EH (cell line): ENCODE data around the gene RELCH.
"Not testable (repeated sequence)": the region's sequence is repeated elsewhere in the genome, so short reads cannot be mapped to it uniquely, and the experiment has no call there.

Experiments
- DNase-seq: peaks from one replicate; pipeline ENCODE4 v3.0.0-alpha.2; 2015; ENCODE audit warnings: low read depth

Gene RELCH, protein sequence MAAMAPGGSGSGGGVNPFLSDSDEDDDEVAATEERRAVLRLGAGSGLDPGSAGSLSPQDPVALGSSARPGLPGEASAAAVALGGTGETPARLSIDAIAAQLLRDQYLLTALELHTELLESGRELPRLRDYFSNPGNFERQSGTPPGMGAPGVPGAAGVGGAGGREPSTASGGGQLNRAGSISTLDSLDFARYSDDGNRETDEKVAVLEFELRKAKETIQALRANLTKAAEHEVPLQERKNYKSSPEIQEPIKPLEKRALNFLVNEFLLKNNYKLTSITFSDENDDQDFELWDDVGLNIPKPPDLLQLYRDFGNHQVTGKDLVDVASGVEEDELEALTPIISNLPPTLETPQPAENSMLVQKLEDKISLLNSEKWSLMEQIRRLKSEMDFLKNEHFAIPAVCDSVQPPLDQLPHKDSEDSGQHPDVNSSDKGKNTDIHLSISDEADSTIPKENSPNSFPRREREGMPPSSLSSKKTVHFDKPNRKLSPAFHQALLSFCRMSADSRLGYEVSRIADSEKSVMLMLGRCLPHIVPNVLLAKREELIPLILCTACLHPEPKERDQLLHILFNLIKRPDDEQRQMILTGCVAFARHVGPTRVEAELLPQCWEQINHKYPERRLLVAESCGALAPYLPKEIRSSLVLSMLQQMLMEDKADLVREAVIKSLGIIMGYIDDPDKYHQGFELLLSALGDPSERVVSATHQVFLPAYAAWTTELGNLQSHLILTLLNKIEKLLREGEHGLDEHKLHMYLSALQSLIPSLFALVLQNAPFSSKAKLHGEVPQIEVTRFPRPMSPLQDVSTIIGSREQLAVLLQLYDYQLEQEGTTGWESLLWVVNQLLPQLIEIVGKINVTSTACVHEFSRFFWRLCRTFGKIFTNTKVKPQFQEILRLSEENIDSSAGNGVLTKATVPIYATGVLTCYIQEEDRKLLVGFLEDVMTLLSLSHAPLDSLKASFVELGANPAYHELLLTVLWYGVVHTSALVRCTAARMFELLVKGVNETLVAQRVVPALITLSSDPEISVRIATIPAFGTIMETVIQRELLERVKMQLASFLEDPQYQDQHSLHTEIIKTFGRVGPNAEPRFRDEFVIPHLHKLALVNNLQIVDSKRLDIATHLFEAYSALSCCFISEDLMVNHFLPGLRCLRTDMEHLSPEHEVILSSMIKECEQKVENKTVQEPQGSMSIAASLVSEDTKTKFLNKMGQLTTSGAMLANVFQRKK

DNA sequence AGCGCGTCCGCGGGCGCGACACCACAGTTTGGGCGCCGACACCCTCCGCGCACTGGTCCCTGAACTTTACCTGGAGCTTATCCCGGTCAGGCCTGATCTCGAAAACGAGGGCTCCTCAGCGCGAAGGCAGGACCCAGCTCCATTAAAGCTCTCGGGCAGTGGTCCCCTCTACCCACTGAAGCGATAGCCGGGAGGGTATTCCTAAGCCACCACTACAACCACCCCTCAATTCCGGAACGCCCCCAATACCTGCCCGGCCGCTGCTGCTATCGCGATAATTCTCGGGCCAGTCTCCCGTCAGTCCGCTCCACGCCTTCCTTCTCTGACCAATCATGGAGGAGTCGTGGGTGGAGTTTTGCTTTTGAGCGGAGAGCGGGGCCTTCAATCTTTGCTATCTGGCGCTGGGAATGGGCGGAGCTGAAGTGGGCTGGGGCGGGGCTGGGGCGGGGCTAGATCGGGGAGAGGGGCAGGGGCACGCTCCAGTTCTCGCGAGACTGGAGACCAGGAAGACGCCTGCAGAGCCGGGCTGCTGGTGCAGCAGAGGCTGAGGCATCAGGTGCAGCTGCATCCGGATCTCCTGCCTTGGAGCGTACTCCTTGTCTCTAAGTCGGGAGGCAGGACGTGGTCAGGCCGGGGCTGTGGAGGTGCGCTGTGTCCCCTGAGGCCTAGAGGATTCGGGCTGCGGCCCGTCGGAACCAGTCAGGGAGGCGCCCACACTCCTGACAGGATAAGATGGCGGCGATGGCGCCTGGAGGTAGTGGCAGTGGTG, at the start of gene RELCH, which contains the start of gene PIGN:
Gene RELCH, plus strand, starts transcription at position 482 of the 769 bp plus-strand sequence. Its CDS starts 251 bp downstream, at position 733.
Gene PIGN, minus strand, starts transcription at position 283 of the 769 bp plus-strand sequence. CDS start 25,703 bp downstream, outside the sequence.
- peak; percentile 99 for DNase-seq

DNA sequence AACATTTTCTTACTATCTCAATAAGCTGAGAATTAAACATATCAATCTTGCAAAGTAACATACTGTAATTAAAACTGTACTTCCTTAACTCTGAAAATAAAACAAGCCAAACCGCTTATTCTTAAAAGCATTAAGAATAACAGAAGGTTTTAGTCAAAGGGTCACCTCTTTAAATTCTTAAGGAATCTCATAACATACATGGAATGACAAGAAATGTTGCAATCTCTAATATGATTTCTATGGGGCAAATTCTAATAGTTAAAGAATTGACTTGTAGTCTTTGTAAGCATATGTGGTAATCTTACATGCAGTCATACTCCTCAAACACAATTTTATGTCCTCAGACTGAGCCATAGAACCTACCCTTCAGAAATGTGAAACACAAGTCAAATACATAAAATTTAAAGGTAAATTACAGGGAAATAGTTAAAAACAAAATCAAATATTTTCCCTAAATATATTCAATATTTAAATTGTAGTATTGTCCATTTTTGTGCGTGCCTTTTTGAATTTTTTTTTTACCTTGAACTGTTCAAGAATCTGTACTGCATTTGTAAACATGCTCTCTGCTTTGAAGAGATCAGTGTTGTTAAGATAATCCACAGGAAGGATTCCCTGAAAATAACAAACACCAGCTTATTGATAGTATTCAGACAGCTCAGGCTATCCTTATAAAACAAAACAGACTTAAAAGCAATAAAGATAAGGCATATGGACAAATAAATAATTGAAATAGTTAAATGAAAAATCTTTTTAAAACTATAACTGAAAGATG, 48.4 kb upstream of the RELCH start:
- no peak for DNase-seq

DNA sequence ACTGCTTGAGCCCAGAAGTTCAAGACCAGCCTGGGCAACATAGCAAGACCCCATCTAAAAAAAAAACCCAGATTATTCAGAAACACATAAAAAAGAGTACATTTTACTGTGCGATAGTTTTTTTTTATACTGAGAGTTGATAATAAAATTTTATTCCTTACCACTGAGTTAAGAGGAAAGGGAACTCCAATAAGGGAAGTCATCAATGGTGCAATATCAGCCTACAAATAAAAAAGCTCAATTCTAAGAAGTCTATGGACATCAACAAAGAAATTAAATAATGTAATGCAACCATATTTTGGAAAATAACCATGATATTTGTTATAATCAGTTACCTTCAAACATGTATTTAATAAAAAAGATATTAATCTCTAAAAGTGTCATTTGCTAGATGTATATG, 46.8 kb upstream of the RELCH start:
- DNase-seq: no peak

DNA sequence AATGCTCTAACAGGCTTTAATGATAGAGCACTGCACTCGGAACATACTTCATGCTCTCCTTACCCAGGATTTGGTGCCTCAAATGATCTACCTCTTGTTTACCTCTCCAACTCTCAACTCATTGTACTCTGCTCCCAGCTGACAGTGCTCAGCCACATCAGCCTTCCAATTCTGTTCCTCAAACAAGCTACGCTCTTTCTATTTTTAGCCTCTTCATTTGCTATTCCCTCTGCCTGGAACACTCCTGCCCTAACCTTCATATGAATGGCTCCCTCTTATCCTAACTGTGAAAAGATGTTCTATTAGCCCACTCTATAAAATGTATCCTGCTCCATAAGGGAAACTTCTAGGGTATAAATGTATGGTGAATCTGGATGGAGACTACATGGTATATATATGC, 42.7 kb upstream of the RELCH start:
- no peak for DNase-seq

DNA sequence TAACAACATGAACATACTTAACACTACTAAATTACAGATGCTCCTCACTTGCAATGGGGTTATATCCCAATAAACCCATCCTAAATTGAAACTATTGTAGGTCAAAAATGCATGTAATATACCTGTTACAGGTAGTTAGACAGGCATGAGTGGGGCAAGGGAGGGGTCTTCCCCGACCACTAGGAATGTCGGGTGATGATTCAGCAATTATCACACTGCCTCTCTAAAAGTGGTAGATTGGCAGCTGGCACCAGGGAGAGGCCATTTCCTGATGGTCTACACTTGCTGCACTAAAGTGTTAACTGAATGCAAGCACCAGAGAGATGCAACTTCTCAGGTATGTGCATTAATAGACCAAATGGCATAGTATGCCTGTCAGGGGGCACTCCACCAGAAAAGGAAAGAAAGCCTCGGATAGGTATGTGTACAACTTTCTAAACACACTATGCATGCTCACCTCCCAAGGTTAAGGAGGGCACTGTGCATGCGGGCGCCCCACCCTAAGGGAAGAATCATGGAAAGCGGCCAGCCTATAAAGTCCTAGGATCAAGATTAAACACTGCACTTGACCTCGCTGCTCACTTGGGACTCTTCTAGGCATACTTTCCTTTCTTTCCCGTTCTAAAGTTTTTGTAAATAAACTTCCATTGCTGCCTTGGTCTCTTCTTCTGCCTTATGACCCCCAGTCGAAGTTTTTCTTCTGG, 35.8 kb upstream of the RELCH start:
- DNase-seq: no peak

DNA sequence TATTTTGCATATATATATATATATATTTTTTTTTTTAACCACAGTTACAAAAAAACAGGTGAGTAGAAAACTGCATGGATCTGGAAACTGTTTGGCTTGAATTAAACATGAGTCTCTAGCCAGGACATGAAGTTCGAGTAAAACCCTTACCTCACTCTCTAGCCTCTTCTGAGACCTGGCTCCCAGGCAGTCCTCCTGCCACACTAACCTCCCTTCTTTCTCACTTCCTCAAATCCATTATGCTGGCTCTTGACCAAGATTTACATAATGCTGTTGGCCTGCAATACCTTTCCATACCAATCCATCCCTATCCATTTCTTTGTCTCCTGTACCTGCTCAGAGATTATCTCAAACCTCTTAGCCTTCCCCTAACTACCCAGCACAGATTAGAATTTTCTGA, 34.2 kb upstream of the RELCH start:
- no peak for DNase-seq

DNA sequence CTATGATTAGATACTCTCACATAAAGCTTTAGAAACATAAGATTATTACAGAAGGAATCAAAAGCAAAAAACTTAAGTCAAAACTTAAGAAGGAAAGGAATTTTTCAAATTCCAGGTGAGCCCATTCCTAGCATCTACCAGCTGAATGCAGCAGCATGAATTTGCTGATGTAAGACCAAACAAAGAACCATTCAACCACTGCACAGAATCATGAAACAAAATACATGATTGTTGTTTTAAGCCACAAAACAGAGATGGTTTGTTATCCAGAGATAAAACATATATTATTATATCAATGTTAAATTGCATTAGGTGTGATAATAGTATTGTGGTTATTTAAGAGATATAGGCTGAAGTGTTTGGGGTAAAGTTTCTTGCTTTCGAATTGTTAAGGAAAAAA, 29.2 kb upstream of the RELCH start:
- no peak for DNase-seq

DNA sequence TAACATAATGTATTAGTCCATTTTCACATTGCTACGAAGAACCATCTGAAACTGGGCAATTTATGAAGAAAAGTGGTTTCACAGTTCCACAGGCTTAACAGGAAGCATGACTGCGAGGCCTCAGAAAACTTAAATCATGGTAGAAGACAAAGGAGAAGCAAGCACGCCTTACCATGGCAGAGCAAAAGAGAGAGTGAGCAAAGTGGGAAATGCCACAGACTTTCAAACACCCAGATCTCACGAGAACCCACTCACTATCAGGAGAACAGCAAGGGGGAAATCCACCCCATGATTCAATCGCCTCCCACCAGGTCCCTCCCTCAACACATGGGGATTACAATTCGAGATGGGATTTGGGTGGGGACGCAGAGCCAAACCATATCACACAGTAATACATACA, 22.7 kb upstream of the RELCH start:
- DNase-seq: no peak

DNA sequence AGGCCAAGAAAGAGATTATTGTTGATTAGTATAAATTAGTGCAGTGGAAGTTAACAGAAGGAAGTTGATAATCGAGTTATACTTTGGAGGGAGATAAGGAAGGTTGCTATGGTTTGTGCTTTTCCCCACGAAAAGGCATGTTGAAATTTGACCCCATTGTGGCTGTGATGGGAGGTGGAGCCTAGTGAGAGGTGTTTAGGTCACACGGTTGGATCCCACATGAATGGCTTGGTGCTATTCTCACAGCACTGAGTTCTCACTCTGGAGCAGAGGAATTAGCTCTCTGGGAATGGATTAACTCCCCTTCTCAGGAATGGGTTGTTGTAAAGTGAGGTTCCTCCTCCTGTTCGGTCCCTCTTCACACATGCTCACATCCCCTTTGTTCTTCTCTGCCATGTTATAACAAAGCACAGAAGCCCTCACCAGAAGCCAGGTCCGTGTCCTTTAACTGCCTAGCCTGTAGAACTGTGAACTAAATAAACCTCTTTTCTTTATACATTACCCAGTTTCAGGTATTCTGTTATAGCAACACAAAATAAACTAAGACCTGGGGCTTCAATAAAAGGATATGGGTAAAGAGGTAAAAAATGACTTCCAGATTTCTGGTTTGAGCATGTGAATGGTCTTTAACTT, 22.1 kb upstream of the RELCH start:
- no peak for DNase-seq

DNA sequence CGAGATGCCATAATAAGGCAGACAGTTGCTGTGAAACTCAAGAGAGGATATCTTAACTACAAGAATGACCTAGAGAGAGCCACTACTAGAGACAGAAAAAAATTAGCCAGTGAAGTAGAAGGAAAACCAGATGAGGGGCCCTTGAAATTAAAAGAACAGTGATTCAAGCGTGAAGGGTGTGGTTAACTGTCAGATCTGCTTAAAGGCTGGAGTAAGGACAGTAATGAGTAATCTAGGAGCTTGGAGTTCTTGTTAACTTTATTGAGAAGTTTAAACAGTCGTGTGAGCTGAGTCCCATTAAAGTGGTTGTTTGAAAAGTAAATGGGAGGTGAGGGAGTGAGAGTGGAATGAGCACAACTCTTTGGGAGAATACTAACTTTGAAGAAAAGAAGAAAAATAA, 21.5 kb upstream of the RELCH start:
- peak; percentile 18 for DNase-seq

DNA sequence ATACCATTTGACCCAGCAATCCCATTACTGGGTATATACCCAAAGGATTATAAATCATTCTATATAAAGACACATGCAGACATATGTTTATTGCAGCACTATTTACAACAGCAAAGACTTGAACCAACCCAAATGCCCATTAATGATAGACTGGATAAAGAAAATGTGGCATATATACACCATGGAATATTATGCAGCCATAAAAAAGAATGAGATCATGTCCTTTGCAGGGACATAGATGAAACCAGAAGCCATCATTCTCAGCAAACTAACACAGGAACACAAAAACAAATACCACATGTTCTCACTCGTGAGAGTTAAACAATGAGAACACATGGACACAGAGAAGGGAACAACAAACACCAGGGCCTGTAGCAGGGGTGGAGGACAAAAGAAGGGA, 20.5 kb upstream of the RELCH start:
- not testable (repeated sequence) for DNase-seq

DNA sequence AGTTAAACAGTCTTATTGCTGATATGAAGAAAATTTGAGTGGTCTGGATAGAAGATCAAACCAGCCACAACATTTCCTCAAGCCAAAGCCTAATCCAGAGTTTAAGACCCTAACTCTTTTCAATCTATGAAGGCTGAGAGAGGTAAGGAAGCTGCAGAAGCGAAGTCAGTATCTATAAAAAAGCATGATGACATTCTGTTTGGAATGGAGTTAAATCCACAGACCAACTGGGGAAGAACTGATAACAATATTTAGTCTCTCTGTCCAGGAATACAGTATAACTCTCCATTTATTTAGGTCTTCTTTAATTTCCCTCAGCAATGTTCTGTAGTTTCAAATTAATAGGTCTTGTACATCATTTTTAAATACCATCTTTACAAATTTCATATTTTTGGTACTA, 16.2 kb upstream of the RELCH start:
- no peak for DNase-seq

DNA sequence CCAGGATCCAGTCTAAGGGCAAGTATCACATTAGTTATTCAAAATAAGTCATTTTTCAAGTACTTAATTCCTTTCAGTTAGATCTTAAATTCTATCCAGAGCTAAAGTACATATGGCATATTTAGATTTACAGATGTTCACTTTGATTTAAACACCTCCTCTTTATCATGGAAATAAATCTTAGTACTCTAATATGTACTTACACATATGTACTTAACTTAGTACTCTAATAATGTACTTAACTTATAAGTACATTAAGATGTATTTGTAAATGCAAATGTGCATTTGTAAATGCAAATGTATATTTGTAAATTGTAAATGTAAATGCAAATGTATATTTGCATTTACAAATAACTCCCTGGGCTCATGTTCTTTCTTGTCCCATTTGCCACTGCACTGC, 14.8 kb upstream of the RELCH start:
- DNase-seq: no peak

DNA sequence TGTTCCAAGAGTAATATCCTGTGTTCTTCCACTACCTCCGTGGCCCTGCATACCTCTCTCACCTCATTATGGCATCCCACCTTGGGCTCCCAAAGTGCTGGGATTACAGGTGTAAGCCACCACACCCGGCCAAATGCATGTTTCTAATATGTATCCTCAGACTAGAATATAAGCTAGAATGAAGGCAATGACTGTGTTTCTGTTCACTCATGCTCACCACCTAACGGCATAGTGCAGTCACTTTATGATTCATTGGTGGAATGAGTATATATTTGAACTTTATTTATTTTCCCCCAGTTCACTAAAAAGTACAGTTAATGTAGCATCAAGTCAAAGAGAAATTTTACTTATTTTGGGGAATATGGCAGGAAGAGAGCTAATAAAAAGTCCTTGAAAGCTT, 11.5 kb upstream of the RELCH start:
- DNase-seq: no peak

DNA sequence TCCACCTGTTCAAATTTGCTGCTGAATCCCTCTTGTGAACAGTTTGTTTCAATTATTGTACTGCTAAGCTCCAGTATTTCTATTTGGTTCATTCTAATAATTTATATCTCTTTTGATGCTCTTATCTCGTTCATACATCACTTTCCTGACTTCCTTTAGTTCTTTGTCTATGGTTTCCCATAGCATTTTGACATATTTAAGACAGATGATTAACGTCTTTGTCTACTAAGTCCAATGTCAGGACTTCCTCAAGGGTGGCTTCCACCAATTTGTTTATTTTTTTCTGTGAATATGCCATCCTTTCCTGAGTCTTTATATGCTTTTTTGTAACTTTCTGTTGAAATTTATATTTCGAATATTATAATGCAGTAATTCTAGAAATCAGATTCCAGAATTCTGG, 9.8 kb upstream of the RELCH start:
- no peak for DNase-seq

DNA sequence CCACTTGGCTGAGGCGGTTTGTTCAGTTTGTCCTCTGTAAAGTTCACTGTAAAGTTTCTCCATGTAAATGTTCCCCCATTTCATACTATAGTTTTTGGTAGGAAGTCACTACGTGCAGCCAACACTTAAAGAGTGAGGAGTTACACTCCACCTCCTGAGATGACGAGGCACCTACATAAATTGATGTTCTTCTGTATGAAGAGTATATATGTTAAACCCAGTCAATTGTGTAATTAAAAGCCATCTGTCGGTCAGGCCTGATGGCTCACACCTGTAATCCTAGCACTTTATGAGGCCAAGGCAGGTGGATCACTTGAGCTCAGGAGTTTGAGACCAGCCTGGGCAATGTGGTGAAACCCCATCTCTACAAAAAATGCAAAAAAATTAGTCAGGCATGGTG, 7.8 kb upstream of the RELCH start:
- DNase-seq: no peak

DNA sequence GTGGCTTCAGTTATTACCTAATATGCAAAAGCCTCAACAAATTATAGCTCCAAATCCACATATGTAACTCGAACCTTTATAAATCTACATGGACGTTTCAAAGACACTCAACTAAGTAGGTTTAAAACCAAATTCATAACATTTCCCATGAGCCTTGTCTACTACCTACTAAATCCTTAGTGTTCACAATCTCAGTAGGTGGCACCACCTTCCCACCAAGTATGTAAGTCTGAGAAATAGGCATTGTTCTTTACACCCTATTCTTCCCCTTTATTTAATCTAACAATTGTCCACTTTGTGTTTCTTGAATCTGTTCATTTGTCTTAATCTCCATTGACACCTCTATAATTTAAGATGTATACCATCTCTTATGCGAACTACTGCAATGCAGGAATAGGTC, 4.8 kb upstream of the RELCH start:
- DNase-seq: no peak

DNA sequence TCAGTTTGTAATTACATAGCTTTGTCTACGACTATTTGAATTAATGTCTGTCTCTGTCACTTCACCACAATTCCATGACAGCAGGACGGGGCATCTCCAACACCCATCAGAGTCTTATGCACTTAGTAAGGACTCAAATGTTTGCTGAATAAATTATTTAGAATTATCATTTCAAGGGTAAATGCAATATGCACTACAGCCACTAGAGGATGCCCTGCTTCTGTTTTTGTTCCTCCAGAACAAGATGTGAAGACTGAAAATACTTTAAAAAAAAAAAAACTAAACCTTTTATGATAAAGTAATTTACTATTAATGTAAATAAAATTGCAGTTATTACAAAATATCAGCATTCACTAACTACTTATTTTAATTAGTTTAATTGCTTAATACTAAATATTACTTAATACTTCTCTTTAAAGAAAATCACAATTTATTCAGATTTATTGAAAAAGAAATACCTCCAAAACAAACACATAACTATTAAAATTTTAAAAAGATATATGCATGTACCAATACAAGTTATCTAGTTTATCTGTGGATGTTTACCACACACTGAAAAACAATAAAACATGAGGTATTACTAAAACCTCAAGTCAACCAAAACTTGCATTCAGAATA, 3.4 kb upstream of the RELCH start:
- DNase-seq: peak; percentile 59

DNA sequence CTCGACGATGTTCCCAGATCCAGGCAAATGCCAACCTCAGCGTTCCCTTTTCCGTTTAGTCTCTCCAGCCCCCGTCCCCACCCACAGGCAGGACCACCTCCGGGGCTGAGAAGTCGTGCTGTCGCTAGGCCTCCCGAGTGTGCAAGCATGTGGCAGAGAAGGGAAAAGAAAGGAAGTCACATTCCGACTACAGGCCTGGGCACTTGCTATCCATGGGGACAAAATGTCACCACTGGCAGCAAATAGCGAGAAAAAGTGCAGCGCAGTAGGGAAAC, 619 bp upstream of the RELCH start:
- DNase-seq: no peak
